Activated naive CD8-positive, alpha-beta T cell treated with anti-CD3 and anti-CD28 coated beads, Interleukin-2, amount 50 U/mL, for 24 hours (primary cell): ENCODE results near the gene PRTFDC1.
"Not testable (repeated sequence)": the region's sequence is repeated elsewhere in the genome, so short reads cannot be mapped to it uniquely, and the experiment has no call there.

Source experiments
- ATAC-seq: fragments of 150-1000 bp; cut with Tn5 transposase; one replicate; pipeline ENCODE4 v1.10.0; 2021
- DNase-seq: peaks from one replicate; pipeline ENCODE4 v3.0.0; 2021
- H3K27ac Mint-ChIP-seq: one replicate; pipeline ENCODE4 v1.8.0; 2021; ENCODE audit warnings: mild to moderate bottlenecking, mixed read lengths
- H3K27me3 Mint-ChIP-seq: one replicate; pipeline ENCODE4 v1.8.0; 2021; ENCODE audit warnings: mixed read lengths
- H3K36me3 Mint-ChIP-seq: one replicate; pipeline ENCODE4 v1.8.0; 2021; ENCODE audit warnings: low read depth, mixed read lengths
- H3K4me1 Mint-ChIP-seq: one replicate; pipeline ENCODE4 v1.8.0; 2021; ENCODE audit warnings: mixed read lengths
- H3K4me3 Mint-ChIP-seq: one replicate; pipeline ENCODE4 v1.8.0; 2021; ENCODE audit warnings: mild to moderate bottlenecking, moderate library complexity, mixed read lengths
- H3K9me3 Mint-ChIP-seq: one replicate; pipeline ENCODE4 v1.8.0; 2021; ENCODE audit warnings: mixed read lengths

Gene PRTFDC1

GRCh38 chr10:24849051-24849450 is 103.4 kb downstream of the PRTFDC1 start:
- Mint-ChIP-seq H3K36me3 (no peaks in the 10 kb centered on the region), H3K4me1 (no peaks in the 10 kb centered on the region), H3K9me3 (no peaks in the 10 kb centered on the region), H3K4me3 (no peak overlapping the region), H3K27ac (no peak overlapping the region), H3K27me3 (no peaks in the 10 kb centered on the region)
- no peak for DNase-seq
- ATAC-seq, result no peak

GRCh38 chr10:24848195-24848594 is 104.2 kb downstream of the PRTFDC1 start:
- Mint-ChIP-seq H3K4me1 (no peaks in the 10 kb centered on the region), H3K9me3 (no peaks in the 10 kb centered on the region), H3K27me3 (no peaks in the 10 kb centered on the region), H3K4me3 (no peak overlapping the region), H3K36me3 (no peaks in the 10 kb centered on the region), H3K27ac (no peak overlapping the region)
- DNase-seq (no peak), ATAC-seq (no peak)

- H3K4me3 Mint-ChIP-seq, result no peak overlapping the region
- H3K4me1 Mint-ChIP-seq, result no peaks in the 10 kb centered on the region
- no peaks in the 10 kb centered on the region for H3K27me3 Mint-ChIP-seq
- DNase-seq (no peak), ATAC-seq (no peak)
- H3K36me3 Mint-ChIP-seq, result no peaks in the 10 kb centered on the region
- no peaks in the 10 kb centered on the region for H3K9me3 Mint-ChIP-seq
- H3K27ac Mint-ChIP-seq, result no peak overlapping the region
Measured at GRCh38 chr10:24847112-24848070, 105.0 kb downstream of the PRTFDC1 start.

- ATAC-seq (no peak), DNase-seq (no peak)
- Mint-ChIP-seq H3K27me3 (no peaks in the 10 kb centered on the region), H3K36me3 (no peaks in the 10 kb centered on the region), H3K4me1 (no peaks in the 10 kb centered on the region), H3K4me3 (no peak overlapping the region), H3K27ac (no peak overlapping the region), H3K9me3 (no peaks in the 10 kb centered on the region)
Measured at GRCh38 chr10:24844742-24845141, 107.7 kb downstream of the PRTFDC1 start.

GRCh38 chr10:24843256-24843655 is 109.2 kb downstream of the PRTFDC1 start:
- H3K36me3 Mint-ChIP-seq, result no peaks in the 10 kb centered on the region
- H3K27ac Mint-ChIP-seq, result no peak overlapping the region
- no peaks in the 10 kb centered on the region for H3K4me1 Mint-ChIP-seq
- no peaks in the 10 kb centered on the region for H3K9me3 Mint-ChIP-seq
- no peaks in the 10 kb centered on the region for H3K27me3 Mint-ChIP-seq
- no peak overlapping the region for H3K4me3 Mint-ChIP-seq
- no peak for DNase-seq
- no peak for ATAC-seq

- Mint-ChIP-seq H3K27ac (no peak overlapping the region), H3K27me3 (no peaks in the 10 kb centered on the region), H3K4me3 (no peak overlapping the region), H3K4me1 (no peaks in the 10 kb centered on the region), H3K36me3 (no peaks in the 10 kb centered on the region), H3K9me3 (no peaks in the 10 kb centered on the region)
- ATAC-seq, result no peak
- no peak for DNase-seq
Measured at GRCh38 chr10:24842856-24843255, 109.5 kb downstream of the PRTFDC1 start.

GRCh38 chr10:24841530-24841929 is 110.9 kb downstream of the PRTFDC1 start:
- H3K4me1 Mint-ChIP-seq, result no peaks in the 10 kb centered on the region
- no peak overlapping the region for H3K27ac Mint-ChIP-seq
- DNase-seq (no peak), ATAC-seq (no peak)
- peaks cover 3% of the 10 kb centered on the region for H3K9me3 Mint-ChIP-seq
- H3K27me3 Mint-ChIP-seq, result no peaks in the 10 kb centered on the region
- peaks cover 1% of the 10 kb centered on the region for H3K36me3 Mint-ChIP-seq
- H3K4me3 Mint-ChIP-seq, result no peak overlapping the region

- H3K4me1 Mint-ChIP-seq, result no peaks in the 10 kb centered on the region
- DNase-seq (no peak), ATAC-seq (no peak)
- no peak overlapping the region for H3K4me3 Mint-ChIP-seq
- H3K27ac Mint-ChIP-seq, result no peak overlapping the region
- peaks cover 7% of the 10 kb centered on the region for H3K9me3 Mint-ChIP-seq
- H3K27me3 Mint-ChIP-seq, result no peaks in the 10 kb centered on the region
- peaks cover 1% of the 10 kb centered on the region for H3K36me3 Mint-ChIP-seq
Measured at GRCh38 chr10:24840784-24841183, 111.6 kb downstream of the PRTFDC1 start.

GRCh38 chr10:24837781-24838180 is 114.6 kb downstream of the PRTFDC1 start:
- not testable (repeated sequence) for H3K27ac Mint-ChIP-seq, ATAC-seq, H3K36me3 Mint-ChIP-seq, DNase-seq, H3K27me3 Mint-ChIP-seq, H3K4me1 Mint-ChIP-seq, H3K9me3 Mint-ChIP-seq, H3K4me3 Mint-ChIP-seq

GRCh38 chr10:24834869-24835268 is 117.5 kb downstream of the PRTFDC1 start:
- ATAC-seq, result no peak
- Mint-ChIP-seq H3K27ac (no peak overlapping the region), H3K36me3 (peaks cover 1% of the 10 kb centered on the region), H3K27me3 (no peaks in the 10 kb centered on the region), H3K4me1 (no peaks in the 10 kb centered on the region), H3K4me3 (no peak overlapping the region), H3K9me3 (peaks cover 7% of the 10 kb centered on the region)
- DNase-seq, result no peak

- H3K4me3 Mint-ChIP-seq, result peak overlapping the region; percentile 56
- H3K9me3 Mint-ChIP-seq, result no peaks in the 10 kb centered on the region
- no peak for DNase-seq
- peaks cover 2% of the 10 kb centered on the region for H3K36me3 Mint-ChIP-seq
- H3K27me3 Mint-ChIP-seq, result no peaks in the 10 kb centered on the region
- peaks cover 44% of the 10 kb centered on the region for H3K4me1 Mint-ChIP-seq
- no peak for ATAC-seq
- H3K27ac Mint-ChIP-seq, result peak overlapping the region; percentile 43
Measured at GRCh38 chr10:24826009-24826408, 126.4 kb downstream of the PRTFDC1 start.

- peaks cover 46% of the 10 kb centered on the region for H3K4me1 Mint-ChIP-seq
- peaks cover 2% of the 10 kb centered on the region for H3K36me3 Mint-ChIP-seq
- H3K9me3 Mint-ChIP-seq, result no peaks in the 10 kb centered on the region
- DNase-seq (no peak), ATAC-seq (no peak)
- H3K4me3 Mint-ChIP-seq, result no peak overlapping the region
- peak overlapping the region; percentile 43 for H3K27ac Mint-ChIP-seq
- H3K27me3 Mint-ChIP-seq, result no peaks in the 10 kb centered on the region
Measured at GRCh38 chr10:24825551-24825950, 126.9 kb downstream of the PRTFDC1 start.

GRCh38 chr10:24824536-24824935 is 127.9 kb downstream of the PRTFDC1 start:
- no peaks in the 10 kb centered on the region for H3K27me3 Mint-ChIP-seq
- no peak overlapping the region for H3K4me3 Mint-ChIP-seq
- H3K27ac Mint-ChIP-seq, result peak overlapping the region; percentile 3
- H3K4me1 Mint-ChIP-seq, result peaks cover 48% of the 10 kb centered on the region
- ATAC-seq (no peak), DNase-seq (no peak)
- no peaks in the 10 kb centered on the region for H3K9me3 Mint-ChIP-seq
- H3K36me3 Mint-ChIP-seq, result peaks cover 2% of the 10 kb centered on the region

GRCh38 chr10:24824124-24824523 is 128.3 kb downstream of the PRTFDC1 start:
- no peak for DNase-seq
- no peak overlapping the region for H3K4me3 Mint-ChIP-seq
- peaks cover 48% of the 10 kb centered on the region for H3K4me1 Mint-ChIP-seq
- no peaks in the 10 kb centered on the region for H3K27me3 Mint-ChIP-seq
- peak; percentile 52 for ATAC-seq
- peak overlapping the region; percentile 3 for H3K27ac Mint-ChIP-seq
- H3K9me3 Mint-ChIP-seq, result no peaks in the 10 kb centered on the region
- H3K36me3 Mint-ChIP-seq, result peaks cover 2% of the 10 kb centered on the region

GRCh38 chr10:24822590-24822989 is 129.8 kb downstream of the PRTFDC1 start:
- Mint-ChIP-seq H3K9me3 (no peaks in the 10 kb centered on the region), H3K4me1 (peaks cover 48% of the 10 kb centered on the region), H3K36me3 (peaks cover 2% of the 10 kb centered on the region), H3K4me3 (no peak overlapping the region), H3K27me3 (no peaks in the 10 kb centered on the region), H3K27ac (peak overlapping the region; percentile 46)
- ATAC-seq (peak; percentile 78), DNase-seq (peak; percentile 11)
